ENCODE results near the gene SMARCE1.
"Not testable (repeated sequence)": the region's sequence is repeated elsewhere in the genome, so short reads cannot be mapped to it uniquely, and the experiment has no call there.

SMARCE1 gene

GRCh38 chr17:40610359-40610758 lies 37.3 kb downstream of the SMARCE1 start:
- DNase-seq (ENCODE audit: low spot score): no peak

GRCh38 chr17:40608061-40608581 lies 39.5 kb downstream of the SMARCE1 start:
- no peak for DNase-seq (ENCODE audit: low spot score)

- no peak for DNase-seq (ENCODE audit: low spot score)
Measured at GRCh38 chr17:40607641-40608040, 40.0 kb downstream of the SMARCE1 start.

- DNase-seq (ENCODE audit: low spot score): no peak
Measured at GRCh38 chr17:40606548-40607353, 40.9 kb downstream of the SMARCE1 start.

GRCh38 chr17:40605306-40605705 lies 42.3 kb downstream of the SMARCE1 start:
- no peak for DNase-seq (ENCODE audit: low spot score)

- DNase-seq (ENCODE audit: low spot score): no peak
Measured at GRCh38 chr17:40604327-40605080, 43.1 kb downstream of the SMARCE1 start.

- DNase-seq (ENCODE audit: low spot score): no peak
Measured at GRCh38 chr17:40602445-40603443, 44.9 kb downstream of the SMARCE1 start.

GRCh38 chr17:40600486-40601046 lies 47.1 kb downstream of the SMARCE1 start:
- DNase-seq (ENCODE audit: low spot score): no peak

- DNase-seq (ENCODE audit: low spot score): no peak
Measured at GRCh38 chr17:40599468-40599763, 48.2 kb downstream of the SMARCE1 start.

- no peak for DNase-seq (ENCODE audit: low spot score)
Measured at GRCh38 chr17:40598619-40599467, 48.8 kb downstream of the SMARCE1 start.

GRCh38 chr17:40598301-40598618 lies 49.4 kb downstream of the SMARCE1 start:
- no peak for DNase-seq (ENCODE audit: low spot score)

GRCh38 chr17:40597556-40598300 lies 49.9 kb downstream of the SMARCE1 start:
- no peak for DNase-seq (ENCODE audit: low spot score)

- DNase-seq (ENCODE audit: low spot score): no peak
Measured at GRCh38 chr17:40597156-40597555, 50.5 kb downstream of the SMARCE1 start.

- no peak for DNase-seq (ENCODE audit: low spot score)
Measured at GRCh38 chr17:40596261-40596919, 51.2 kb downstream of the SMARCE1 start.

GRCh38 chr17:40590742-40591141 lies 56.9 kb downstream of the SMARCE1 start:
- DNase-seq (ENCODE audit: low spot score): no peak

GRCh38 chr17:40588552-40588951 lies 59.1 kb downstream of the SMARCE1 start:
- no peak for DNase-seq (ENCODE audit: low spot score)

- not testable (repeated sequence) for DNase-seq (ENCODE audit: low spot score)
Measured at GRCh38 chr17:40586264-40586663, 61.4 kb downstream of the SMARCE1 start.

- DNase-seq (ENCODE audit: low spot score): not testable (repeated sequence)
Measured at GRCh38 chr17:40584950-40585349, 62.7 kb downstream of the SMARCE1 start.

- DNase-seq (ENCODE audit: low spot score): no peak
Measured at GRCh38 chr17:40582328-40582901, 65.2 kb downstream of the SMARCE1 start.
